Pancreas (tissue), 10 donors: ENCODE measurements around the gene ZP3. TPM values are rescaled to one million over a fixed set of nuclear protein-coding genes. Genes with fewer than 3 reads are reported as not detected.
A peak's percentile ranks its signal among the peaks of the same experiment; 100 is the strongest.
"Not testable (repeated sequence)": the region's sequence is repeated elsewhere in the genome, so short reads cannot be mapped to it uniquely, and the experiment has no call there.

Experiments
- ATAC-seq, 4 donors: fragments of 200-7000 bp; cut with Tn5 transposase; one replicate each; pipeline versions ENCODE4 v1.8.0 to v1.9.1; 2020; ENCODE audit warnings: mild to moderate bottlenecking in 4 of 4, moderate library complexity in 4 of 4
- DNase-seq, 6 donors: peaks; one replicate each; pipeline ENCODE4 v3.0.0-alpha.2; 2020
- FAIRE-seq: peaks from 2 replicates; lab custom pipeline; 2012; peaks lifted over from hg19 to GRCh38; lab: Jason Lieb, UNC
- H3K27ac ChIP-seq, 4 donors: fragments of 200-600 bp; sonication (generic); 1 replicate in 3 of 4; 2 replicates in 1 of 4; pipeline versions ENCODE4 v1.5.0 to v1.8.0; 2020
- H3K27me3 ChIP-seq, 4 donors: fragments of 200-600 bp; one replicate each; pipeline ENCODE4 v1.8.0; 2021
- H3K36me3 ChIP-seq, 3 donors: fragments of 200-600 bp; sonication (generic) in 1 of 3; one replicate each; pipeline versions ENCODE4 v1.5.0 to v1.8.0; 2020 to 2021
- H3K4me1 ChIP-seq, 3 donors: fragments of 200-600 bp; one replicate each; pipeline ENCODE4 v1.8.0; 2021
- H3K4me3 ChIP-seq, 4 donors: fragments of 200-600 bp; sonication (generic) in 2 of 4; one replicate each; pipeline versions ENCODE4 v1.5.0 to v1.8.0; 2020 to 2021
- H3K9me3 ChIP-seq, 4 donors: fragments of 200-600 bp; one replicate each; pipeline ENCODE4 v1.8.0; 2021
- WGBS, 2 donors: extraction: QIAGEN DNeasy Blood & Tissue Kit; methylation state at CpG; one replicate each; pipeline ENCODE4 v1.1.7; 2013; 5-methylcytosine and 5-hydroxymethylcytosine counted together
- intact Hi-C, 3 donors: fragments of 100-400 bp; cut with DNase I; formaldehyde crosslinking; loops; one replicate each; pipeline versions ENCODE4 v1.11.1 to v1.14.2; 2022
- polyA plus RNA-seq, 2 donors: library from polyadenylated mRNA; stranded (reverse); fragments of 200-250 nt; gene quantifications; one replicate each; pipeline ENCODE4 v1.2.3, GENCODE V29; 2013
- total RNA-seq, 6 donors: library from RNA; stranded (reverse); fragmentation: NEBNext Ultra II Directional in 4 of 6; extraction: Animal tissue kit (Norgen Biotek cat#: 25700) in 4 of 6; gene quantifications; one replicate each; pipeline versions ENCODE4 v1.2.1 to v1.2.4, GENCODE V29; 2021 to 2023
- TF ChIP-seq, protein P1 (sequence below), 4 donors: fragments of 200-600 bp; sonication (generic) in 3 of 4; IDR thresholded peaks; one replicate each; pipeline versions ENCODE4 v1.5.0 to v1.8.0; 2021; ENCODE audit warnings: antibody characterized with exemption in 4 of 4
- donor health status: healthy with polysubstance abuse.
- donor health status: DM: no; HTN: no; CAD: no; lungs with moderate emphysema.
- donor health status: DM: no; HTN: no; CAD: no.
- donor health status: control.
- donor health status: control.
- donor health status: Bipolar disorder and iron deficiency.
- donor health status: DM: yes; HTN: yes; CAD: no.
- donor health status: DM: no; HTN: no; CAD: no.
- donor health status: DM: no; HTN: no; CAD: no.
- donor health status: DM: yes; HTN: yes; CAD: no.

Gene ZP3
- total and polyA plus RNA-seq, 8 donors = 2.5 to 14.1 (median 5.9) TPM

DNA sequence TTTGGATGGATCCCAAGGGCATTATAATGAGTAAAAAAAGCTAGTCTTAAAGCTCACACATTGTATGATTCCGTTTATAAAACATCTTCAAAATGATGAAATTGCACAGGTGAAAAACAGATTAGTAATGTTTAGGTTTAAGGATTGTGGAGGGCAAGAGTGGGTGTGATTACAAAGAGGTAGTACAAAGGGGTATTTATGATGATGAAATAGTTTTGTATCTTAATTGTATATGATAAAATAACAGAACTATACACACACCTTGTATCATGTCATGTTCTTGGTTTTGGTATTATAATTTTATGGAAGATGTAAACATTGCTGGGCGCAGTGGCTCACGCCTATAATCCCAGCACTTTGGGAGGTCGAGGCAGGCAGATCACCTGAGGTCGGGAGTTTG is 12.5 kb upstream of the ZP3 start:
- DNase-seq (no peak), FAIRE-seq (no peak), ATAC-seq (no peak)
- Histone ChIP-seq H3K27ac (no peak overlapping the region), H3K9me3 (no peaks in the 10 kb centered on the region), H3K27me3 (no peaks in the 10 kb centered on the region), H3K4me1 (no peaks in the 10 kb centered on the region), H3K36me3 (no peaks in the 10 kb centered on the region), H3K4me3 (no peak overlapping the region)
- TF ChIP-seq, protein P1, sequence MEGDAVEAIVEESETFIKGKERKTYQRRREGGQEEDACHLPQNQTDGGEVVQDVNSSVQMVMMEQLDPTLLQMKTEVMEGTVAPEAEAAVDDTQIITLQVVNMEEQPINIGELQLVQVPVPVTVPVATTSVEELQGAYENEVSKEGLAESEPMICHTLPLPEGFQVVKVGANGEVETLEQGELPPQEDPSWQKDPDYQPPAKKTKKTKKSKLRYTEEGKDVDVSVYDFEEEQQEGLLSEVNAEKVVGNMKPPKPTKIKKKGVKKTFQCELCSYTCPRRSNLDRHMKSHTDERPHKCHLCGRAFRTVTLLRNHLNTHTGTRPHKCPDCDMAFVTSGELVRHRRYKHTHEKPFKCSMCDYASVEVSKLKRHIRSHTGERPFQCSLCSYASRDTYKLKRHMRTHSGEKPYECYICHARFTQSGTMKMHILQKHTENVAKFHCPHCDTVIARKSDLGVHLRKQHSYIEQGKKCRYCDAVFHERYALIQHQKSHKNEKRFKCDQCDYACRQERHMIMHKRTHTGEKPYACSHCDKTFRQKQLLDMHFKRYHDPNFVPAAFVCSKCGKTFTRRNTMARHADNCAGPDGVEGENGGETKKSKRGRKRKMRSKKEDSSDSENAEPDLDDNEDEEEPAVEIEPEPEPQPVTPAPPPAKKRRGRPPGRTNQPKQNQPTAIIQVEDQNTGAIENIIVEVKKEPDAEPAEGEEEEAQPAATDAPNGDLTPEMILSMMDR (IDR thresholded peaks at IDR 0.05) = no peak
- 82 to 84% methylated on average over 5 of the region's 5 CpGs for WGBS, 2 donors
- intact Hi-C loops = no loop called here

DNA sequence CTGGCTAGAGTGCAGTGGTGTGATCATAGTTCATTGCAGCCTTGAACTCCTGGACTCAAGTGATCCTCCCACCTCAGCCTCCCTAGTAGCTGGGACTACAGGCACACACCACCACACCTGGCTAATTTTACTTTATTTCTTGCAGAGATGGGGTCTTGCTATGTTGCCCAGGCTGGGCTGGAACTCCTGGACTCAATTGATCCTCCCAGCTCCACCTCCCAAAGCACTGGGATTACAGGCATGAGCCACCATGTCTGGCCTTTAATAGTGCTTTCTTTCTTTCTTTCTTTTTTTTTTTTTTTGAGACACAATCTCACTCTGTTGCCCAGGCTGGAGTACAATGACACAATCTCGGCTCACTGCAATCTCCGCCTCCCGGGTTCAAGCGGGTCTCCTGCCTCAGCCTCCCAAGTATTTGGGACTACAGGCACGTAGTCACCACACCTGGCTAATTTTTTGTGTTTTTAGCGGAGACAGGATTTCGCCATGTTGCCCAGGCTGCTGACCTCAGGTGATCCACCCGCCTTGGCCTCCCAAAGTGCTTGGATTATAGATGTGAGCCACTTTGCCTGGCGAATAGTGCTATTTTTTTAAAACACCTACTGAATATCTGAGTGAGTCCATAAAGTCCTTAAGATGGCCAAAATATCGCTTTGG is 7.0 kb upstream of the ZP3 start:
- ATAC-seq, DNase-seq, H3K27me3 ChIP-seq, intact Hi-C loops, H3K9me3 ChIP-seq, H3K4me1 ChIP-seq, H3K4me3 ChIP-seq, H3K27ac ChIP-seq, FAIRE-seq, H3K36me3 ChIP-seq: not testable (repeated sequence)
- WGBS, 2 donors = 94 to 99% methylated on average over 10 of the region's 10 CpGs

DNA sequence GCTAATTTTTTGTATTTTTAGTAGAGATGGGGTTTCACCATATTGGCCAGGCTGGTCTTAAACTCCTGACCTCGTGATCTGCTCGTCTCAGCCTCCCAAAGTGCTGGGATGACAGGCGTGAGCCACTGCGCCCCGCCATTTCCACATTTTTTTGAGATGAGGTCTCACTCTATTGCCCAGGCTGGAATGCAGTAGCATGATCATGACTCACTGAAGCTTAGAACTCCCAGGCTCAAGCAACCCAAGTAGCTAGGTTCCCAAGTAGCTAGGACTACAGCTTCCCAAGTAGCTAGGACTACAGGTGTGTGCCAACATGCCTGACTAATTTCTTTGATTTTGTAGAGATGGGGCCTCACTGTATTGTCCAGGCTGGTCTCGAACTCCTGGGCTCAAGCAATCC is 3.7 kb upstream of the ZP3 start:
- H3K4me1 ChIP-seq, intact Hi-C loops, H3K36me3 ChIP-seq, H3K27me3 ChIP-seq, H3K27ac ChIP-seq, H3K4me3 ChIP-seq, FAIRE-seq, H3K9me3 ChIP-seq: not testable (repeated sequence)
- WGBS, 2 donors = 86 to 98% methylated on average over 6 of the region's 6 CpGs
- DNase-seq = peak in 1 of 6 donors; percentile 3
- ATAC-seq = peak in 1 of 4 donors; percentile 7

DNA sequence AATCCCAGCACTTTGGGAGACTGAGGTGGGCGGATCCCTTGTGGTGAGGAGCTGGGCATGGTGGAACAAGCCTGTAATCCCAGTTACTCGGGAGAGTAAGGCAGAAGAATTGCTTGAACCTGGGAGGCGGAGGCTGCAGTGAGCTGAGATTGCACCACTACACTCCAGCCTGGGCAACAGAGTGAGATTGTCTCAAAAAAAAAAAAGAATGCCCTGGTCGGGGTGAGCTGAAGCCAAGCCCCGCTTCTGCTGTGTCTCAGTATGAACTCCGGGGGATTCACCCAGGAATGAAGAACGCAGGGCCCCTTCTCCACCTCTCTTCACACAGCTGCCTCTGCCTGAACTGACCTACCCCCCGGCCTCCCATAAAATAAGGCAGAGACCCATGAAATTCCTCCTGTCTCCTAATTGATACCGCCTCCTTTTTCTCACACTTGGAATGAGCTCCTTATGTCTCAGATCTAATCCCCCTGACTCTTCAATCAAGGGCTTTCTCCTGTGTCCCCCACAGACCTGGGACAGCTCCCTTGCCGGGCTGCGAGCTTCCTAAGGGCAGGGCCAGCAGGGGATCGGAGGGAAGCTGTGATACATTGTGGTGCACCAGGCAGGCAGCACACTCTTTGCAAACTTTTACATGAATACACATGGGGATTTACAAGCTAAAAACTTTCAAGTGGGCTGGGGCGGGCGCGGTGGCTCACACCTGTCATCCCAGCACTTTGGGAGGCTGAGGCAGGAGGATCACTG is 911 bp upstream of the ZP3 start:
- TF ChIP-seq, protein P1 (IDR thresholded peaks at IDR 0.05) = no peak
- no peaks in the 10 kb centered on the region for H3K9me3 ChIP-seq
- no peak for ATAC-seq
- peaks cover 0 to 7% (median 6%) of the 10 kb centered on the region in 3 donors for H3K4me1 ChIP-seq
- no peaks in the 10 kb centered on the region for H3K27me3 ChIP-seq
- peak overlapping the region; percentile 58 to 65 (median 59) for H3K27ac ChIP-seq
- intact Hi-C loops = no loop called here
- no peak for FAIRE-seq
- no peak overlapping the region for H3K4me3 ChIP-seq
- 66 to 70% methylated on average over 15 of the region's 15 CpGs for WGBS, 2 donors
- no peaks in the 10 kb centered on the region for H3K36me3 ChIP-seq
- DNase-seq = peak in 2 of 6 donors; percentile 30 to 63

DNA sequence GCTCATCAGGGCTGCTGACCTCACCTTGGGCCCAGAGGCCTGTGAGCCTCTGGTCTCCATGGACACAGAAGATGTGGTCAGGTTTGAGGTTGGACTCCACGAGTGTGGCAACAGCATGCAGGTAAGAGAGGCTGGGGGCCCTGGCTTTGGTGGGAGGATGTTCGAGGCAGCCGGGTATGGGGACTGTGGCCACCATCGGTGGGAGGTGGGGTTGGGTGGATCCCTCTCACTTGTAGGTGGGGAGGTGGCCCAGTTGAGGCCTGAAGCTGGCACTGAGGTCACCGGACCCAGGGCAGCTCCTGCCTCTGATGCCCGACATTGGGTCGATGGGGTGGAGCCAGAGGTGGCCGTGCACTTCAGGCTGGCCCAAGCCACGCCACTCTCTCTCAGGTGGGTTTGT is 406 bp downstream of the ZP3 start:
- TF ChIP-seq, protein P1 (IDR thresholded peaks at IDR 0.05) = no peak
- ATAC-seq (no peak), DNase-seq (peak in 1 of 6 donors; percentile 39), FAIRE-seq (no peak)
- Histone ChIP-seq H3K27ac (no peak overlapping the region), H3K4me1 (peaks cover 0 to 7% (median 6%) of the 10 kb centered on the region in 3 donors), H3K4me3 (no peak overlapping the region), H3K27me3 (no peaks in the 10 kb centered on the region), H3K36me3 (no peaks in the 10 kb centered on the region), H3K9me3 (no peaks in the 10 kb centered on the region)
- WGBS, 2 donors = 93 to 98% methylated on average over 9 of the region's 9 CpGs
- intact Hi-C loops = no loop called here

DNA sequence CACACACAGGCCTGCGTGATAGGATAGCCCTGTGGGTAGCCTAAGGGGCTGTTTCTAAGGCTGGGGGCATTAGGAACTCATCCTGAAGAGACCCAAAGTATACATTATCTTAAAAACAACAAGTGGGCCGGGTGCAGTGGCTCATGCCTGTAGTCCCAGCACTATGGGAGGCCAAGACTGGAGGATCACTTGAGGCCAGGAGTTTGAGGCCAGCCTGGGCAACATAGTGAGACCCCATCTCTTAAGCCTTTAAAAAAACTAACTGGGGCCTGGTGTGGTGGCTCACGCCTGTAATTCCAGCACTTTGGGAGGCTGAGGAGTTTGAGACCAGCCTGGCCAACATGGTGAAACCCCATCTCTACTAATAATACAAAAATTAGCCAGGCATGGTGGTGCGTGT is 808 bp downstream of the ZP3 start:
- DNase-seq = peak in 1 of 6 donors; percentile 33
- H3K4me3 ChIP-seq, intact Hi-C loops, H3K9me3 ChIP-seq, ATAC-seq, H3K27me3 ChIP-seq, H3K27ac ChIP-seq, H3K4me1 ChIP-seq, FAIRE-seq, H3K36me3 ChIP-seq: not testable (repeated sequence)
- WGBS, 2 donors = 85 to 99% methylated on average over 4 of the region's 4 CpGs
